GM12872 (cell line): ENCODE measurements around the gene PTPRE.

Source experiments
- CTCF ChIP-seq: IDR thresholded peaks from 3 replicates; pipeline ENCODE4 v1.5.1; 2011; ENCODE audit warnings: low read depth, mild to moderate bottlenecking, low read length, moderate library complexity; ENCODE audit not compliant: insufficient read depth

PTPRE gene

GRCh38 chr10:127995939-127996338 lies 89.0 kb downstream of the PTPRE start:
- no peak for TF ChIP-seq CTCF

- TF ChIP-seq CTCF: no peak
These were observed 89.7 kb downstream of the PTPRE start for GRCh38 chr10:127996586-127996985.

GRCh38 chr10:127997271-127997670 lies 90.4 kb downstream of the PTPRE start:
- no peak for TF ChIP-seq CTCF

- TF ChIP-seq CTCF: no peak
These were observed 91.0 kb downstream of the PTPRE start for GRCh38 chr10:127997937-127998336.

- TF ChIP-seq CTCF: no peak
These were observed 91.7 kb downstream of the PTPRE start for GRCh38 chr10:127998501-127999144.

GRCh38 chr10:127999297-128000129 lies 92.6 kb downstream of the PTPRE start:
- no peak for TF ChIP-seq CTCF

- TF ChIP-seq CTCF: no peak
These were observed 93.8 kb downstream of the PTPRE start for GRCh38 chr10:128000471-128001362.
